Natural killer cell (primary cell): ENCODE results near the gene DAB2. TPM values are rescaled to one million over a fixed set of nuclear protein-coding genes. Genes with fewer than 3 reads are reported as not detected.

Source experiments
- ATAC-seq, 3 donors: fragments of 150-1000 bp in 2 of 3; fragments of 200-7000 bp in 1 of 3; cut with Tn5 transposase; 1 replicate in 1 of 3; 2 replicates in 2 of 3; pipeline ENCODE4 v1.10.0; 2021; ENCODE audit warnings: mild to moderate bottlenecking in 2 of 3, moderate library complexity in 2 of 3
- DNase-seq, 2 donors: peaks; one replicate each; pipeline versions ENCODE4 v3.0.0 to v3.0.0-alpha.2; 2013 to 2021; ENCODE audit warnings: mixed read lengths in 1 of 2
- H3K27ac ChIP-seq: one replicate; pipeline ENCODE4 v1.5.1; 2013; ENCODE audit warnings: mild to moderate bottlenecking, low read length
- H3K27me3 ChIP-seq: one replicate; pipeline ENCODE4 v1.6.1; 2013; ENCODE audit warnings: low read length; ENCODE audit not compliant: control insufficient read depth, insufficient read depth
- H3K36me3 ChIP-seq: one replicate; pipeline ENCODE4 v1.6.1; 2013; ENCODE audit warnings: low read length; ENCODE audit not compliant: control insufficient read depth, insufficient read depth
- H3K4me1 ChIP-seq: one replicate; pipeline ENCODE4 v1.6.1; 2013; ENCODE audit warnings: low read length; ENCODE audit not compliant: control insufficient read depth, insufficient read depth
- H3K4me3 ChIP-seq: one replicate; pipeline ENCODE4 v1.5.1; 2013; ENCODE audit warnings: low read length
- H3K9me3 ChIP-seq: one replicate; pipeline ENCODE4 v1.6.1; 2013; ENCODE audit warnings: low read length; ENCODE audit not compliant: control insufficient read depth, insufficient read depth
- H3K27ac Mint-ChIP-seq, 2 donors: one replicate each; pipeline ENCODE4 v1.8.0; 2022; ENCODE audit warnings: mild to moderate bottlenecking in 2 of 2, mixed read lengths in 2 of 2, moderate library complexity in 1 of 2
- H3K27me3 Mint-ChIP-seq, 2 donors: one replicate each; pipeline ENCODE4 v1.8.0; 2022; ENCODE audit warnings: low read depth in 2 of 2, mixed read lengths in 2 of 2
- H3K36me3 Mint-ChIP-seq: one replicate; pipeline ENCODE4 v1.8.0; 2022; ENCODE audit warnings: mixed read lengths
- H3K4me1 Mint-ChIP-seq, 2 donors: one replicate each; pipeline ENCODE4 v1.8.0; 2022; ENCODE audit warnings: mixed read lengths in 2 of 2
- H3K4me3 Mint-ChIP-seq: one replicate; pipeline ENCODE4 v1.8.0; 2022; ENCODE audit warnings: mild to moderate bottlenecking, moderate library complexity, mixed read lengths
- H3K9me3 Mint-ChIP-seq, 2 donors: one replicate each; pipeline ENCODE4 v1.8.0; 2022; ENCODE audit warnings: mixed read lengths in 2 of 2
- CTCF ChIP-seq: fragments of 200-600 bp; IDR thresholded peaks from one replicate; pipeline ENCODE4 v1.8.0; 2022; ENCODE audit warnings: antibody characterized with exemption
- WGBS: methylation state at CpG from one replicate; pipeline ENCODE4 v1.1.7; 2013; ENCODE audit warnings: missing lambda C conversion rate; ENCODE audit not compliant: insufficient coverage; 5-methylcytosine and 5-hydroxymethylcytosine counted together
- intact Hi-C: fragments of 100-400 bp; cut with micrococcal nuclease; formaldehyde crosslinking; loops from one replicate; pipeline ENCODE4 v1.14.2; 2022
- total RNA-seq, 4 donors: library from RNA; stranded (reverse); fragments of 120-200 nt in 1 of 4; gene quantifications; one replicate each; pipeline versions ENCODE4 v1.2.3 to v1.2.4, GENCODE V29; 2013 to 2022

DAB2 gene
- total RNA-seq, 3 donors from 2014 or later (not counting 1 experiment from before 2014, with no cell fraction given): 33.0 to 53.8 (median 36.9) TPM

- Histone ChIP-seq H3K27me3 (no peaks in the 10 kb centered on the region), H3K4me3 (no peak overlapping the region), H3K36me3 (no peaks in the 10 kb centered on the region), H3K9me3 (no peaks in the 10 kb centered on the region), H3K4me1 (no peaks in the 10 kb centered on the region), H3K27ac (no peak overlapping the region)
- WGBS: 95% methylated on average over 5 of the region's 5 CpGs
- ATAC-seq (no peak), DNase-seq (no peak)
- TF ChIP-seq CTCF: no peak
- Mint-ChIP-seq H3K4me3 (no peak overlapping the region), H3K9me3 (no peaks in the 10 kb centered on the region), H3K27me3 (no peaks in the 10 kb centered on the region), H3K4me1 (peaks cover 9 to 18% of the 10 kb centered on the region in 2 donors), H3K27ac (no peak overlapping the region), H3K36me3 (no peaks in the 10 kb centered on the region)
- intact Hi-C loops: no loop called here
Observed at GRCh38 chr5:39369123-39369815, 55.5 kb downstream of the DAB2 start.

GRCh38 chr5:39368116-39368515, 56.7 kb downstream of the DAB2 start:
- intact Hi-C loops: no loop called here
- no peak for TF ChIP-seq CTCF

GRCh38 chr5:39367711-39368110, 57.1 kb downstream of the DAB2 start:
- H3K36me3 Mint-ChIP-seq: no peaks in the 10 kb centered on the region
- H3K27ac Mint-ChIP-seq: no peak overlapping the region
- DNase-seq: no peak

More at GRCh38 chr5:39368116-39368515, 56.7 kb downstream of the DAB2 start:
- DNase-seq (no peak), ATAC-seq (no peak)
- peaks cover 9 to 18% of the 10 kb centered on the region in 2 donors for H3K4me1 Mint-ChIP-seq
- H3K36me3 Mint-ChIP-seq: no peaks in the 10 kb centered on the region
- 87% methylated on average over 4 of the region's 4 CpGs for WGBS
- Histone ChIP-seq H3K9me3 (no peaks in the 10 kb centered on the region), H3K4me3 (no peak overlapping the region), H3K27me3 (no peaks in the 10 kb centered on the region), H3K27ac (no peak overlapping the region), H3K4me1 (no peaks in the 10 kb centered on the region), H3K36me3 (no peaks in the 10 kb centered on the region)
- no peak overlapping the region for H3K4me3 Mint-ChIP-seq
- no peaks in the 10 kb centered on the region for H3K9me3 Mint-ChIP-seq
- no peaks in the 10 kb centered on the region for H3K27me3 Mint-ChIP-seq
- H3K27ac Mint-ChIP-seq: no peak overlapping the region

More at GRCh38 chr5:39367711-39368110, 57.1 kb downstream of the DAB2 start:
- no peak overlapping the region for H3K27ac ChIP-seq
- no peaks in the 10 kb centered on the region for H3K4me1 ChIP-seq
- H3K27me3 ChIP-seq: no peaks in the 10 kb centered on the region
- Mint-ChIP-seq H3K4me3 (no peak overlapping the region), H3K9me3 (no peaks in the 10 kb centered on the region), H3K27me3 (no peaks in the 10 kb centered on the region), H3K4me1 (peaks cover 9 to 18% of the 10 kb centered on the region in 2 donors)
- no peaks in the 10 kb centered on the region for H3K9me3 ChIP-seq
- H3K4me3 ChIP-seq: no peak overlapping the region
- intact Hi-C loops: no loop called here
- TF ChIP-seq CTCF: no peak
- ATAC-seq: no peak
- WGBS: no CpG with 5 or more reads among the region's 3 CpGs
- no peaks in the 10 kb centered on the region for H3K36me3 ChIP-seq
